HG03565 (cell line): ENCODE data around the gene SEPTIN2.
A peak's percentile ranks its signal among the peaks of the same experiment; 100 is the strongest.
"Not testable (repeated sequence)": the region's sequence is repeated elsewhere in the genome, so short reads cannot be mapped to it uniquely, and the experiment has no call there.

Experiments
- ATAC-seq: cut with Tn5 transposase; IDR thresholded peaks from one replicate; pipeline ENCODE4 v1.9.1; 2021; ENCODE audit warnings: mild to moderate bottlenecking, moderate library complexity; ENCODE audit not compliant: unreplicated experiment

The SEPTIN2 gene

DNA sequence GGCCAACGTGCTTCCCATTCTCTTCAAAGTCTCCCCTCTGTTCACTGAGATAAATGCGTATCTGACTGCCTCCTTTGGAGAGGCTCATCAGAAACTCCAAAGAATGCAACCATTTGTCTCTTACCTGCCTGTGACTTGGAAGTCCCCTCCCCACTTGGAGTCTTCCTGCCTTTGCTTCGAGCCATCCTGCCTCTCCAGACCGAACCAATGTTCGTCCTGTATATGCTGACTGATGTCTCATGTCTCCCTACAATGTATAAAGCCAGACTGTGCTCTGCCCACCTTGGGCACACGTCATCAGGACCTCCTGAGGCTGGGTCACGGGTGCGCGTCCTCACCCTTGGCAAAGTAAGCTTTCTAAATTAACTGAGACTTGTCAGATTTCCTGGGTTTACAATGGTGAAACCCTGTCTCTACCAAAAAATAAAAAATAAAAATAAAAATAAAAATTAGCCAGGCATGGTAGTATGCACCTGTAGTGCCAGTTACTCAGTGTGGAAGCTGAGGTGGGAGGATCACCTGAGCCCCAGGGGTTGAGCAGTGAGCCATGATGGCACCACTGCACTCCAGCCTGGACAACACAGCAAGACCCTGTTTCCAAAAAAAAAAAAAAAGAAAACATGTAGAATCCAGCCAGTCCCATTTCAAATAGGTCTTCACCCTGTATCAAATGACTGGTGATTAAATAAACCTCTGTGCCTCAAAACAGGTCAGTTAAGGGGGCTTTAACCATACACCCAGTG lies 29.2 kb upstream of the SEPTIN2 start:
- no peak for ATAC-seq

DNA sequence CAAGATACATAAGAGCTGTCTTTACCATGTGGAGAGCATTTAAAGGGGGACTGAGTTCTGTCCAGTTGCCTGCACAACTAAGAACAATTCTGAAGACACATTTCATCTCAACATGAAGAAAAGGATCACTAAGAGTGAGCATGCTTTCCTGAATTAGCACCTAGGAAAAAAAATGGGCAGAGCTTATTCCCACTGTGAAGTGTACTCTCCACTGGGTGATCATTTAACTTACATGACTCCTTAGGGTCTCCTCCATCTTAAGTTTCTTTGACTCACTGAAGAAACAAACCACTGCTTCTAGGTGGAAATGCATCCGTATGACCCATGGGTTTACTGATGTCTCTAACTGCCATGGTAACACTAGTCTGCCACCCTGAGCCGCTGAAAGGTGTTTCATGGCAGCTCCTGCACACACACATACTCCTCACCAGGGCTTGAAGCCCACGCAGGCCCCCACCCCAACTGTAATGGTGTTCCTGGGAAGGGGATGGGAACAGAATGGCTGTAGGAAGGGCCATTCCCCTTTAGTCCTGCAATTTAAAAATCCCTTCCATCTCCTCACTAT lies 27.3 kb upstream of the SEPTIN2 start:
- no peak for ATAC-seq

DNA sequence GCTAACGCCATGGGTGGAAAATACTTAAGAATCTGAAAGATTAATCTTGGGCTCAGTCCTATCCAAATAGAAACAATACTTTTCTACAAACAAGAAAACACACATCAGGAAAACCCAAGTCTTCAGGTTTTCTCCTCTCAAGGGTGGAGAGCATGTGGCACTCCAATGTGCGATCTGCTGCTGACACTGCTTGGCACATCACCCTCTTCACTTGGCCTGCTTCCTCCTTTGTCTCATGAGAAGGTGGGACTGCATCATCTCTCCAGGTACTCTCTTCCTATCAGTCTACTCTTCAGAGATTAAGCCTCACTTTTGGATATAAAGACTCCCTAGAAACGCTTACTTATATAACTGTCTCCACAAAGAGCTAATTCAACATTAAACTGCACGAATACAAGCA lies 26.7 kb upstream of the SEPTIN2 start:
- ATAC-seq = no peak

DNA sequence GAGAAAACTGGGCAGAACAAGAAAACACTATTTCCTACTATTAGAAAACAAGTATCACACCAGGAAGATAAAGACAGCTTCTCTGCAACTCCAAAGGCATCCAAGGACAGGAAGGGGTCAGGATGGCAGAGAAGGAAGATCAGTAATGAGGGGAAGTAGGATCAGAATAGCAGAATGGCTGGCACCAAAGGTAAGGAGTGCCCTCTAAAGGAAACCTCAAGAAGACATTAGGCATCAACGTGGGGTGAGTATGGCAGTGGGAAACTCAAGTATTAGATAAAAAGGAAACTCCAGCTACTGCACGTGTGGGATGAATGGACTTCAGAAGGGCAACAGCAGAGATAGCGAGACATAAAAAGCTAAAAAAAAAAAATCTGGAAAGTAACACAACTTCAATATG lies 26.1 kb upstream of the SEPTIN2 start:
- ATAC-seq = no peak

DNA sequence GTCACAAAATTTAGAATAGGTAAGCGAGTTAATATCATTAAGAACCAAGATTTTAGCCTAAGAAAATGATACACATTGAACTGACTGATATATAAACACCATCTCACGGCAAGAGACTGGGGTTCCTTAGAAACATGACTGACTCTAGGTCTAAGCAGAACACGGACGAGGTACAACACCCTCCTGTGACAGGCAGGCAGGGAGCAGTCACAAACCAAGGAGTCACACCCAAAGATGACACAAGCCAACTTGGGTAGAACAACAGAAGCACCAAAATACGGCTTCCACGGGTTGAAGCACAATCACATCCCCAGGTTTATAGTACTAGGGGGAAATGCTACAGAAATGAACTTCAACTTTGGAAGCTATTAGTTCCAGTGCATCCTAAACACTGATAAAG lies 24.6 kb upstream of the SEPTIN2 start:
- no peak for ATAC-seq

DNA sequence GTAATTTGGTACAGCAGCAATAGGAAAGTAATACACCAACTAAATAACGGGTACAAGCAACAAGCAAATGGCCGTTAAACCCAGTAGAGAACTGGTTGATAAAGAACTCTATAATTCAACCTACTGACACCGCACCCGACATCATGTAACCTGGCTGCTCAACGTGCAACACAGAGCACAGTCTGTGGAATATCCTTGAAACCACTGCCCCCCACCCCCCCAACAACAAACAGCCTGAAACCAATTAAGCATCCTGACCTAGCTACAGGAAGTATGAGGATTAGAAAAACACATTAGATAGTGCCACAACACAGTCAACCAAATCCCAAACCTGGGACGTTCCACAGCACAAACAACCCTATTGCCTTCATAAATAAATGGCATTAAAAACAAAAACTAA lies 23.7 kb upstream of the SEPTIN2 start:
- ATAC-seq = no peak

DNA sequence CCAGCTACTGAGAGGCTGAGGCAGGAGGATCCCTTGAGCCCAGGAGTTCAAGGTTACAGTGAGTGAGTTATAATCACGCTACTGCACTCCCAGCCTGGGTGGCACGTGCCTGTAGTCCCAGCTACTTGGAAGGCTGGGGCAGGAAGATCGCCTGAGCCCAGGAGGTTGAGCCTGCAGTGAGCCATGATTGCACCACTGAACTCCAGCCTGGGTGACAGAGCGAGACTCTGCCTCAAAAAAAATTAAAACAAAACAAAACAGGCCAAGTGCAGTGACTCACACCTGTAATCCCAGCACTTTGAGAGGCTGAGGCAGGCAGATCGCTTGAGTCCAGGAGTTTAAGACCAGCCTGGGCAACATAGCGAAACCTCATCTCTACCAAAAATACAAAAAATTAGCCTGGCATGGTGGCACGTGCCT lies 22.3 kb upstream of the SEPTIN2 start:
- ATAC-seq = not testable (repeated sequence)

DNA sequence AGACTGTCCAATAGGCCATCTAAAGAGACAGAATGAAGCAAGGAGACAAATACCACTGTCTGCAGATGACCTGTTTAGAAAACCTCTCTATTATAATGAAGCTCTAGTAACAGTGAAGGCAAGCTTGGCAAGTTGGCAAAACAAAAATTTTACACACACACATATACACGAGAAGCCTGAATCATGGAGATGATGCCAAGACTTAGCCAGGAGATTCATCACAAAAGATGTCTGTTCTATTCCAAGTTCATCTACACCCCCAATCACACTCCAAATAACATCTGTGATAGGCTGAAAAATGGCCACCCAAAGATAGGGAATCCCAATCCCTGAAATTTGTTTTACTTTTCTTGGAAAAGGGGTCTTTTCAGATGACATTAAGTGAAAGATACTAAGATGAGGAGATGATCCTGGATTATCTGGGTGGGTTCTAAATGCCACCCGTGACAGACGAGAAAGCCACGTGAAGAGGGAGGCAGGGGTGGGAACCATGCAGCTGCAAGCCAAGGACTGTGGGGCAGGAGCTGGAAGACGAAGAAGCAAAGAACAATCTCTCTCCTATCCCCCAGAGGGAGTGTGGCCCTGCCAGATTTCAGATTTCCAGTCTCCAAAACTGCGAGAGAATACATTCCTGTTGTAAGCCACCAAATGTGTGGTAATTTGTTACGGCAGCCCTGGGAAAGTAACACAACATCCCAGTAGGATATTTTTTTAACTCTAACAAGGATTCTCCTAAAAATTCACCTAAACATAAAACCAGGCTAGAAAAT lies 20.2 kb upstream of the SEPTIN2 start:
- no peak for ATAC-seq

DNA sequence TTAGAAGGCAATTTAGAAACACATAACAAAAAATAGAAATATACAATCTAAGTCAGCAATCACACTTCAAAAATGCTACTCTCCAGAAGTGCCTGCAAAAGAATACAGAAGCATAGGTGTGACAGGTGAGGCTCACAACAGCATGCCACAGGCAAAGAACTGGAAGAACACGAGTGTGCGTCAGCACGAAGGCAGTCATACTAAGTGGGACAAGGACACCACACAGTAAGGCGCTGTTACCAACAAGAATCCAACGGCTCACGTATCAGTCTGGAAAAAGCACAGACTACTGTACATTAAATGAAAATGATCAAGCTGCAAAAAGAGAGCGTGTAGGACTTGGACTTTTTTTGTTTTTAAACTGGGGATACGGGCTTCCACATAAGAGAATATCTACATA lies 19.0 kb upstream of the SEPTIN2 start:
- ATAC-seq = no peak

DNA sequence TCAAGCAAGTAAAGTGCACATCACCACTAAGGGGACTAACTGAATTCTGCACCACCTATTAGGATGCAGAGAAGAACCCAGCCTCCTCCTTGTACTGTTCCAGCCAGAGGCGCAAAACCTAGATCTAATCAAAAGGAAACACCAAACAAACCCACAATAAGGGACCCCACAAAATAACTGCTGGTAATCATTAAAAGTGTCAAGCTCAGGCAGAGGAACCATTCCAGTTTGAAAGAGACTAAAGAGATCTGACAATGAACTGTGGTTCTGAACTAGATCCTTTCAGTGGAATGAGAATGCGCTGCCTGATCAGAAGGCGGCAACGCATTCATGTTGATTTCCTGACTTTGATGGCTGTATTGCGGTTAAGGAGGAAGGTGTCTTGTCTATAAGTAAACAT lies 17.1 kb upstream of the SEPTIN2 start:
- ATAC-seq = no peak

DNA sequence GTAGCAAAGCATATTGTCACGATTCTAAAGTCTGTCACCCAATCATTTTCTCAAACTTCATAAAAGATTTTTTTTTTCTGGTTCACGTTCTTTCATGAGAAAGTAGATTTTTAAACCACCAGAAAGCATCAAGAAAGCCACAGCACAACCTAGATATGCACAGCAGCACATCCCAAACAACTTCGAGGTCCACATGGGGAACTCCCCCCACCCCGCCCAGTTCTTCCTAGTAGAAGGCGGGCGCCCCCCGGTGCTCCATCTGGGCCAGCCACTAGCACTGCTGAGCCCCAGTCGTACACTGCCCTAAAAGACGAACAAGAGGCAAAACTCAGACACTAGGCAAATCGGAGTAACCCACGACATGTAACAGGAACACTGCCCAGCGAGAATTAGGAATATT lies 15.7 kb upstream of the SEPTIN2 start:
- ATAC-seq = no peak

DNA sequence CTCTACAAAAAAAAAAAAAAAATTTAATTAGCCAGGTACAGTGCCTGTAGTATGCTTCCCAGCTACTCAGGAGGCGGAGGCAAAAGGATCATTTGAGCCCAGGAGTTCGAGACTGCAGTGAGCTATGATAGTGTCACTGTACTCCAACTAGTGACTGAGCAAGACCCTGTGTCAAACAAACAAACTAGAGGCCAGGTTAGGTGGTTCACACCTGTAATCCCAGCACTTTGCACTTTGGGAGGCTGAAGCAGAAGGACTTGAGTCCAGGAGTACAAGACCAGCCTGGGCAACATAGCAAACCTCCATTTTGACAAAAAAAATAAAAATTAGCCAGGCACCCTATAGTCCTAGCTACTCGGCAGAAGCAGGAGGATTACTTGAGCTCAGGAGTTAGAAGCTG lies 13.6 kb upstream of the SEPTIN2 start:
- no peak for ATAC-seq

DNA sequence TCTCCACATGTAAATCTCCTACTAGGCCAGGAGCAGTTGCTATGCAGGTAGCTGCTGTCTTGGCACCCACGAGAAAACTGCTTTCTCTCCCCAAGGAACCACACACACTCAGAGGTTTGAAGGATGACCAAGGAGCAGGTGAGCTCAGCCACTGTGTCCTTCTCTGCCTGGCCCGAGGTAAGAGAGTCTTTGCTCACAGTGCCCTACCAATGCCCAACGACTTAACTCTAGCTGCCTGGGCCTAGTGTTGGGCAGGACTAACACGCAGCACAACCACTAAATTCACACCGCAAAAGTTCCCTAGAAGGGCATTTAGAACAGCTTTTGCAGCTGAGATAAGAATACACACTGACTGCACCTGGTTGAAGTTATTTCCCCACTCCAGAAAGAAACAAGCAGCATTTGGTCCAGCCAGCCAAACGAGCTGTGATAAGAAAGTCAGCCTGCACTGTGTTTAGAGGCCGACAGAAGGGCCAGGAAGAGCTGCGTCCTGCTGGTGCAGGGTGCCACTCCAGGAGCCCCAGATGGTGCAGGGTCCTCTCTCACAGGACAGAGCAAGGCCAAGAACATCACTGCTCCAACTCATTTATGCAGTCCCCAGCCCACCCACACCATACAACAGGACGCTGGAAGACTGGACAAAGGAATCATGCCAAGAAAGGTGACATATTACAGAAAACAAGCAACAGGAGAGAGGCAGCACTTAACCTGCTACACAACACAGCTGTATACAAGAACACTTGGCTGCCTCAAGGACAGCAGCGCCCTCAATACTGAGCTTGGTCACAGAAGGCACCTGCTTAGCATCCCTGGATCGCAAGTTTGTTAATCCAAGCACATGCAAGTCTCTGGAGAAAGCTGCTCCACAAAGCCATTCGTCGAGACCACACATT lies 12.7 kb upstream of the SEPTIN2 start:
- no peak for ATAC-seq

DNA sequence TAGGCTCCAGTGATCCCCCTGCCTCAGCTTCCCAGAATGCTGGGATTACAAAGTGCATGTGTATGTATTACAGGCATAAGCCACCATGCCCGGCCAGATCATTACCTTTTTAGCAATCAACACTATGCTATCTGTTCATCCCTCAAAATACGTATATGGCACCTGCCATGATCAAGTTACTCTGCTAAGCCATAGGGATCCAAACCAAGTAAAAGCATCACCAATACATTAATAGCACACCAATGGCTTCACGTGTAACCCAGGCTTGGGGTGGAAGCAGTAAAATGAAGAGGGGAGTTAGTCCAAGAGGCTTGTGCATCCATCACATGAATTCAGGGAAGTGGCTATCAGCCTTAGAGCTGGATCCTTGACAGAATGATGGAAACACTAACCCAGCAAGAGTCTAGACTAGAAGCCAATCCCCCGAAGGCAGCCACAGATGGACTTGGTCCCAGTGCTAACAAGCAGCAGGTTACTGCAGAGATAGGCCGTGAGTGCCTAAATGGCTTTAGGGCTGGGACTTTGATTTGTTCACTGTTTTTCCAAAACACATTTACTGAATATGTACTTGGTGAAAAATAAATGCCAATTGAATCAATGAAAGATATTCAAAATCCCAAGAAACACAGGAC lies 11.6 kb upstream of the SEPTIN2 start:
- ATAC-seq = no peak

DNA sequence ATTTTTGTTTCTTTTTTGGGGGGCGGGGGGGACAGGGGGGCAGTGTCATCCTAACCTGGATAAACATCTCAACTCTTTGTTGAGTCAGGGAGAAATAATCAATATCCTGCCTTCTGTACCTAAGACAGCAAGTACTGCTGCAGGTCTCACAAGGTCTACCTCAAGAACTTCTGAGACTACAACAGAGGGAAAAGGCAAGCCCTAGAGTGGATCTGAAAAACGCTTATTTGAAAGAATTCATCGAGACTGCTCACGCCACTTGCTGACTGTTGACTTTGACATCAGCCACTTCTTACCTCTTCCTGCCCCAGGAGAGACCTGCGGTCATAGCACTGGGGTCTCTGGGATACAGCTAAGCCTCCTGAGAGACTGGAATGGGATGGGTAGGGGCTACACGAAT lies 8.7 kb upstream of the SEPTIN2 start:
- no peak for ATAC-seq

DNA sequence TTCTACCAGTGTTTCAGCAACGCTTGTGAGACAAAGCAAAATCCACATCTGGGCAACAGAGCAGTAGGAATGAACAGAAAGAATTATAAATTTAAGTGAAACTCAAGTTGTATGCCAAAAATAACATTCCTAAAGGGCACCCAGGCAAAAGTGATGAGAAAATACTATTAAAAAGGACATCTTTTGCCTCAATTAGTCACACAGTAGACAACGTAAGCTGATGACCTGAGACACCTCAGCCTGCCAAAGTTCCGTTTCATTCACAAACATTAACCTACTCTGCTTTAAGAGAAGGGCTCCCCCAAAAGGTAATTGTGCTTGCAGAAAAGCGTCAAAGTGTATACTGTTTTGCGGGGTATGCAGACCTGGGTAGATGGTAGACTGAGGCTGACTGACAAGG lies 7.5 kb upstream of the SEPTIN2 start:
- no peak for ATAC-seq

DNA sequence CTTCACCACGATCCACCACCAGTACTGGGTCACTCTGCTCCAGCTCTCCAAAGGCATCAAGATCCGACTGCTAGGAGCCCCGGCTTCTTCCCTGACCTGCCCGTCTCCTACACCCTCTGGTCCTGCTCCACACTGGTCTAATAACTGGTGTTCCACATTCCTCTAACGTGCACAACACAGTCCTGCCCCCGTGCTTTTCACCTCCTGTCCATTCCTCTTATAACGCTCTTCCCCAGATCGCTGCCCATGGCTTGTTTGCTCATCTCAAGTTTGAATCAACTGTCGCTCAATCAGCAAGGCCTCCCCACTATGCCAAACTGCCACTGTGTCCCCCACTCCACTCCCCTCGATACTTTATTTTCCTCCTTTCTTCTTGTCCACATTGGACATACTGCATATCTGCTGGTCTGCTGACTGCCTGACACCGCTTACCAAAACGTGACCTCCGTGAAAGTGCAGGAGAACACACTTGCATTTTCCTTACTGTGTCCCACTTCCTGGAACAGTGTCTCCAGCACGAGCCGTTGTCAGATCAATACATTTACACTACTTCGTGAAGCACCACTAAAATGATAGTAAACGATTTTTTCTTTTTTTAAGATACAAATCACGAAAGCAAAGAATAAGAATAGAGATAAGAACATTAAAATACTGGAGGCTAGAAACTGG lies 6.8 kb upstream of the SEPTIN2 start:
- ATAC-seq = no peak

DNA sequence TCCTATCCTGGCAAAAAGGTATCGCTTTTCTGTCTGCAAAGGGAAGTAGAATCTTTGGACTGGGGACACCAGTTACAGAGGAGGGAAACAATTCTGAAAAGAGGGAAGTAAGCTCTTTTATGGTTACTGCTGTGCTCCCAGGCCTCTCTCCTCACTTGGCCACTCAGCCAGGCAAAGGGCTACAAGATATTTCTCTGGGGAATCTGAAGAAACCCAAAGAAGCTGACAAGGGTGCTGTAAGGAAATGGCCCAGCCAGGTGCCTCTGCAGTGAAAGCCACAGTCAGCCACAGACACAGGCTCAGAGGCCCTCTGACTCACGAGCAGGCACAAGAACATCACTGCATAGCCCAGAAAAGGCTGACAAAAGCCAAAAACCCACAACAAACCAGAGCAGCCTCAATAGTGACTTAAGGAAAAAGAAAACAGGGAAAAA lies 6.0 kb upstream of the SEPTIN2 start:
- peak; percentile 40 for ATAC-seq

DNA sequence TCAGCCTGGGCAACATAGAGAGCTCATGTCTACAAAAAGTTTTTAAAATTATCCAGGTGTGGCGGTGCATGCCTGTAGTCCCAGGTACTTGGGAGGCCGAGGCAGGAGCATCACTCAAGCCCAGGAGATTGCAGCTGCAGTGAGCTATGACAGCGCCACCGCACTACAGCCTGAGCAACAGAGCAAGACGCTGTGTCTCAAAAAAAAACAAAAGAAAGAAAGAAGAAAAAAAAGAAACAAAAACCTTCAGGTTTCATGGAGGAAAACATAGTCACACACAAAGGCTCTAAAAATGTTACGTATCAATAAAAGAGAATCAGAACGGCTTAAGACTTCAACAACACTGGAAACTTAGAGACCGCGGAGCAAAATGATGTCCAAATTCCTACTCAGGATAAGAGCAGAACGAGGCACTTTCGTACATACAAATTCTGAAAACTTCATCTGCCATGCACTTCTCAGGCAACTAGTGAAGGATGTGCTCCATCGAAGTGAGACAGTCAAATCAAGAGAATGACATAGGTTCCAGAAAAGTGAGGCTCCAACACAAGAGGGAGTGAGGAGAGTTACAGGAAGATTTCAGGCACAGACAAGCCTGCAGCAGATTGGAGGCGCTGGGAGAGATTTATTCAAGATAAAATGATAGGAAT lies 4.7 kb upstream of the SEPTIN2 start:
- no peak for ATAC-seq

DNA sequence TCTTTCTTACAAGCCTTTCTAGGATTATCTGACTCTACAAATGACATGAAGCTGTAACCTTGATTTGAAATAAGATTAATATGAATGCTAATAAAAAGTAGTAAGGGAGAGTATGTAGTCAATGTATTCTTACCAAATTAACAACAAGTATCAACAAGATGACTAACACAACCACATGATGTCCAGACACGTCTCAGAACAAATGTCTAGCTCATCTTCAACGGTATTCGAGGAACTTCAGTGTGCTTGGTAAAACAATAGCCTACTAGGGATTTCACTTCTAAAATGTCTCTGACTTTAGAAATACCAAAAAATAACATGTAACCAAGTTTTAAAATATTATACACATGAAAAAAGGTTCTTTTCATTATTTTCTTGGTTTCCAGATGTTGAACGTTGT lies 3.6 kb upstream of the SEPTIN2 start:
- ATAC-seq = no peak
